Measurements from ENCODE around the gene AFF3. TPM values are rescaled to one million over a fixed set of nuclear protein-coding genes. Genes with fewer than 3 reads are reported as not detected.
"Not testable (repeated sequence)": the region's sequence is repeated elsewhere in the genome, so short reads cannot be mapped to it uniquely, and the experiment has no call there.

The AFF3 gene
- total and polyA plus RNA-seq, 4 donors, result 0.48 to 5.3 (median 2.3) TPM

GRCh38 chr2:99775585-99775984 lies 366.8 kb downstream of the AFF3 start:
- 90% methylated on average over 4 of the region's 4 CpGs for WGBS

GRCh38 chr2:99773642-99774041 lies 368.7 kb downstream of the AFF3 start:
- H3K27ac ChIP-seq (ENCODE audit: low read depth in 1 of 2, low read length in 2 of 2); H3K4me1 ChIP-seq (ENCODE audit: control insufficient read depth in 4 of 4, insufficient read depth in 4 of 4, low read length in 3 of 4): not testable (repeated sequence)
- 72% methylated on average over 1 of the region's 1 CpG for WGBS

More at GRCh38 chr2:99775585-99775984, 366.8 kb downstream of the AFF3 start:
- H3K36me3 ChIP-seq (ENCODE audit: control insufficient read depth in 4 of 4, insufficient read depth in 3 of 4, low read depth in 1 of 4, low read length in 3 of 4), result no peaks in the 10 kb centered on the region
- DNase-seq (ENCODE audit: low spot score), result no peak
- H3K4me3 ChIP-seq (ENCODE audit: low read depth in 1 of 3, low read length in 3 of 3), result no peak overlapping the region
- no peak overlapping the region for H3K9ac ChIP-seq (ENCODE audit: low read depth in 1 of 2, low read length in 2 of 2)
- H3K27me3 ChIP-seq (ENCODE audit: control insufficient read depth in 4 of 4, insufficient read depth in 4 of 4, low read length in 3 of 4), result no peaks in the 10 kb centered on the region
- H3K4me1 ChIP-seq (ENCODE audit: control insufficient read depth in 4 of 4, insufficient read depth in 4 of 4, low read length in 3 of 4), result peaks cover 0 to 1% (median 0%) of the 10 kb centered on the region in 4 donors
- peaks cover 0 to 4% (median 2%) of the 10 kb centered on the region in 4 donors for H3K9me3 ChIP-seq (ENCODE audit: control insufficient read depth in 4 of 4, low read length in 3 of 4)
- no peak for TF ChIP-seq FOXA2 (IDR thresholded peaks at IDR 0.05)
- TF ChIP-seq TAF1 (conservative IDR thresholded peaks at IDR 0.05), result no peak
- TF ChIP-seq MAX (IDR thresholded peaks at IDR 0.05), result no peak
- TF ChIP-seq RXRA (IDR thresholded peaks at IDR 0.05), result no peak
- TF ChIP-seq REST (IDR thresholded peaks at IDR 0.05), result no peak
- TF ChIP-seq YY1 (IDR thresholded peaks at IDR 0.05), result no peak
- TF ChIP-seq GABPA (IDR thresholded peaks at IDR 0.05 in 1 of 2, conservative IDR thresholded peaks at IDR 0.05 in 1 of 2), result no peak
- no peak for TF ChIP-seq FOXA1 (IDR thresholded peaks at IDR 0.05)
- TF ChIP-seq JUND (IDR thresholded peaks at IDR 0.05), result no peak
- no peak for TF ChIP-seq RAD21 (IDR thresholded peaks at IDR 0.05)
- H3K27ac ChIP-seq (ENCODE audit: low read depth in 1 of 2, low read length in 2 of 2), result no peak overlapping the region

GRCh38 chr2:99772591-99773331 lies 369.6 kb downstream of the AFF3 start:
- Histone ChIP-seq H3K36me3 (ENCODE audit: control insufficient read depth in 4 of 4, insufficient read depth in 3 of 4, low read depth in 1 of 4, low read length in 3 of 4) (no peaks in the 10 kb centered on the region), H3K9ac (ENCODE audit: low read depth in 1 of 2, low read length in 2 of 2) (no peak overlapping the region), H3K4me3 (ENCODE audit: low read depth in 1 of 3, low read length in 3 of 3) (no peak overlapping the region), H3K27ac (ENCODE audit: low read depth in 1 of 2, low read length in 2 of 2) (no peak overlapping the region), H3K9me3 (ENCODE audit: control insufficient read depth in 4 of 4, low read length in 3 of 4) (no peaks in the 10 kb centered on the region), H3K27me3 (ENCODE audit: control insufficient read depth in 4 of 4, insufficient read depth in 4 of 4, low read length in 3 of 4) (no peaks in the 10 kb centered on the region), H3K4me1 (ENCODE audit: control insufficient read depth in 4 of 4, insufficient read depth in 4 of 4, low read length in 3 of 4) (peaks cover 0 to 3% (median 0%) of the 10 kb centered on the region in 4 donors)
- 78% methylated on average over 7 of the region's 7 CpGs for WGBS
- DNase-seq (ENCODE audit: low spot score), result no peak
- TF ChIP-seq HNF4A (conservative IDR thresholded peaks at IDR 0.05) (no peak), ZBTB33 (IDR thresholded peaks at IDR 0.05) (no peak), REST (IDR thresholded peaks at IDR 0.05) (no peak), RXRA (IDR thresholded peaks at IDR 0.05) (no peak), GABPA (IDR thresholded peaks at IDR 0.05 in 1 of 2, conservative IDR thresholded peaks at IDR 0.05 in 1 of 2) (no peak), YY1 (IDR thresholded peaks at IDR 0.05) (no peak), CTCF (IDR thresholded peaks at IDR 0.05; ENCODE audit: low read depth, low read length, missing input control) (no peak), HNF4G (IDR thresholded peaks at IDR 0.05) (no peak), SP1 (IDR thresholded peaks at IDR 0.05) (no peak), JUND (IDR thresholded peaks at IDR 0.05) (no peak), EGR1 (IDR thresholded peaks at IDR 0.05; ENCODE audit: low read depth in 2 of 2) (no peak)

More at GRCh38 chr2:99773642-99774041, 368.7 kb downstream of the AFF3 start:
- not testable (repeated sequence) for H3K36me3 ChIP-seq (ENCODE audit: control insufficient read depth in 4 of 4, insufficient read depth in 3 of 4, low read depth in 1 of 4, low read length in 3 of 4); H3K27me3 ChIP-seq (ENCODE audit: control insufficient read depth in 4 of 4, insufficient read depth in 4 of 4, low read length in 3 of 4); H3K4me3 ChIP-seq (ENCODE audit: low read depth in 1 of 3, low read length in 3 of 3); H3K9ac ChIP-seq (ENCODE audit: low read depth in 1 of 2, low read length in 2 of 2); H3K9me3 ChIP-seq (ENCODE audit: control insufficient read depth in 4 of 4, low read length in 3 of 4); DNase-seq (ENCODE audit: low spot score)

Measured in liver (tissue), 9 donors.